Subcutaneous adipose tissue (tissue), 4 donors: ENCODE data around the gene LARP4. TPM values are rescaled to one million over a fixed set of nuclear protein-coding genes. Genes with fewer than 3 reads are reported as not detected.

ENCODE experiments used
- total RNA-seq, 4 donors: library from RNA; depleted of rRNA; stranded (reverse); fragments of >200 nt; gene quantifications; one replicate each; pipeline ENCODE4 v1.1.0, GENCODE V29; 2016
- TF ChIP-seq, protein P1 (sequence below): fragments of 450-650 bp; IDR thresholded peaks from one replicate; pipeline ENCODE4 v1.5.1; 2016; ENCODE audit warnings: low read depth, mild to moderate bottlenecking, control low read depth, antibody characterized with exemption, moderate library complexity

LARP4 gene
- total RNA-seq, 4 donors from 2014 or later: 22.2 to 99.5 (median 35.9) TPM

DNA sequence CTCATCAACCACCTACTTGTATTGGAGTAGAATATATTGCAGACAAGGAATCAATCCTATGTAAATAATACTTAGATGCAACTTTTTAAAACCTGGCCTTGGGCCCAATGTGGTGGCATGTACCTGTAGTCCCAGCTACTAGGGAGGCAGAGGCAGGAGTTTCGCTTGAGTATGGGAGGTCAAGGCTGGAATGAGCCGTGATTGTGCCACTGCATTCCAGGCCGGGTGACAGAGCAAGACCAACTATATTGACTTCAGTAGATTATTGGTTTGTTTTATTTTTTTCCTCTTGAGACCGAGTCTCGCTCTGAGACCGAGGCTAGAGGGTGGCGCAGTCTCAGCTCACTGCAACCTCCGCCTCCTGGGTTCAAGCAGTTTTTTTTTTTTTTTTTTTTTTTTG is 3.6 kb downstream of the LARP4 start:
- TF ChIP-seq, protein P1, sequence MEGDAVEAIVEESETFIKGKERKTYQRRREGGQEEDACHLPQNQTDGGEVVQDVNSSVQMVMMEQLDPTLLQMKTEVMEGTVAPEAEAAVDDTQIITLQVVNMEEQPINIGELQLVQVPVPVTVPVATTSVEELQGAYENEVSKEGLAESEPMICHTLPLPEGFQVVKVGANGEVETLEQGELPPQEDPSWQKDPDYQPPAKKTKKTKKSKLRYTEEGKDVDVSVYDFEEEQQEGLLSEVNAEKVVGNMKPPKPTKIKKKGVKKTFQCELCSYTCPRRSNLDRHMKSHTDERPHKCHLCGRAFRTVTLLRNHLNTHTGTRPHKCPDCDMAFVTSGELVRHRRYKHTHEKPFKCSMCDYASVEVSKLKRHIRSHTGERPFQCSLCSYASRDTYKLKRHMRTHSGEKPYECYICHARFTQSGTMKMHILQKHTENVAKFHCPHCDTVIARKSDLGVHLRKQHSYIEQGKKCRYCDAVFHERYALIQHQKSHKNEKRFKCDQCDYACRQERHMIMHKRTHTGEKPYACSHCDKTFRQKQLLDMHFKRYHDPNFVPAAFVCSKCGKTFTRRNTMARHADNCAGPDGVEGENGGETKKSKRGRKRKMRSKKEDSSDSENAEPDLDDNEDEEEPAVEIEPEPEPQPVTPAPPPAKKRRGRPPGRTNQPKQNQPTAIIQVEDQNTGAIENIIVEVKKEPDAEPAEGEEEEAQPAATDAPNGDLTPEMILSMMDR: no peak

DNA sequence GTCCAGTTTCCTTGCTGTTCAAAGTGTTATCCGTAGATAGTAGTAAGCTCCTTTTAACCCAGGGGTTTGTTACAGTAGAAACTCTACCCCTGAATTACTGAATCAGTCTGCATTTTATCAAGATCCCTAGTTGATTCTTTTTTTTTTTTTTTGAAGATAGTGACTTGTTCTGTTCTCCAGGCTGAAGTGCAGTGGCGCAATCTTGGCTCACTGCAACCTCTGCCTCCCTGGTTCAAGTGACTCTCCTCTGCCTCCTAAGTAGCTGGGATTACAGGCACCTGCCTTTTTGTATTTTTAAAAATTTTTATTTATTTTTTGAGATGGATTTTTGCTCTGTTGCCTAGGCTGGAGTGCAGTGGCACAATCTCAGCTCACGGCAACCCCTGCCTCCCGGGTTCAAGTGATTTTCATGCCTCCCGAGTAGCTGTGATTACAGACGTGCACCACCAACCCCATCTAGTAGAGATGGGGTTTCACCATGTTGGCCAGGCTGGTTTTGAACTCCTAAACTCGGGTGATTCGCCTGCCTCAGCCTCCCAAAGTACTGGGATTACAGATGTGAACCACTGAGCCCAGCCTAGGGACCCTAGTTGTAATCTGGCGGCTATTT is 10.5 kb downstream of the LARP4 start:
- TF ChIP-seq, protein P1: no peak

DNA sequence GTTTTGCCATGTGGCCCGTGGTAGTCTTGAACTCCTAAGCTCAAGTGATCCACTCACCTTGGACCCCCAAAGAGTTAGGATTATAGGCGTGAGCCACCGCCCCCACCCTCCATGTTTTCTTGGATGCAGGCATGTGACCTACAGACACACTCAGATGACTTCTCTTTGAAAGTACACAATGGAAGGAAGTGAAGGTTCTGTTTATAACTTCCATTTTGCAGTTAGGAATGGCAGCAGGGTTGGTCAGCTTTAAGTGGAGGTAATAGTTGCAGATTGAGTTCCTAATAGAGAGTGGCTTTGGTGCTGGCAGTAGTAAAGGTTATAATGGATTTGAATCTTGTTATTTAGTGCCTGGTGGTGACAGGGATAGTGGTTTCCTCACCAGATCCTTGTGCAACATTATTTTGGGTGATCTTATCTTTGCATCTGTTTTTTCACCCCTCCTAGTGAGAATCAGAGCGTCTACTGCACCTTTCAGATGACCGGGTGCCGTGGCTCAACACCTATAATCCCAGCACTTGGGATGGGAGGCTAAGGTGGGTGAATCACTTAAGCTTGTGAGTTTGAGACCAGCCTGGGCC is 15.3 kb downstream of the LARP4 start:
- TF ChIP-seq, protein P1: no peak

DNA sequence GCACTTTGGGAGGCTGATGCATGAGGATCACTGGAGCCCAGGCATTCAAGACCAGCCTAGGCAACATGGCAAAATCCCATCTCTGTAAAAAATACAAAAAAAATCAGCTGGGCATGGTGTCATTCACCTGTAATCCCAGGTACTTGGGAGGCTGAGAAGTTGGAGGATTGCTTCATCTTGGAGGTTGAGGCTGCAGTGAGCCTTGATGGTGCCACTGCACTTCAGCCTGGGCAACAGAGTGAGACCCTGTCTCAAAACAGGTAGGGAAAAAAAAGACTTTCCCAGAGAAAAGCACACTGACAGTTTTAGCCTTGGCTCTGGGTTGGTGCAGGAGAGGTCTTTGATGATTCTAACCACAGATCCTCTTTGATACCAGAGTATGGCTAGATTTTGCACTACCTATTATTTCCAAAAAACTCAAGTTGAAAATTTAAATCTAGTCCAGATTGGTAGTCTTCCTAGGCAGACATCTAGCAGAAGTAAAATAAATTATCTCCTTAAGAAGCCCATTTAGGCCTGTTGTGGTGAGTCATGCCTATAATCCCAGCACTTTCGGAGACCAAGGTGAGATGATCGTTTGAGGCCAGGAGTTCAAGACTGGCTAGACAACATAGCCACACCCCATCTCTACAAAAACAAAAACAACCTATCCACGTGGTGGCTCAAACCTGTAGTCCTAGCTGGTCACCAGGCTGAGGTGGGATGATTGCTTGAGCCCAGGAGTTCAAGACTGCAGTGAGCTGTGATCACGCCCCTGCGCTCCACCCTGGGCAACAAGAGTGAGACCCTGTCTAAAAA is 18.6 kb downstream of the LARP4 start:
- TF ChIP-seq, protein P1: no peak

DNA sequence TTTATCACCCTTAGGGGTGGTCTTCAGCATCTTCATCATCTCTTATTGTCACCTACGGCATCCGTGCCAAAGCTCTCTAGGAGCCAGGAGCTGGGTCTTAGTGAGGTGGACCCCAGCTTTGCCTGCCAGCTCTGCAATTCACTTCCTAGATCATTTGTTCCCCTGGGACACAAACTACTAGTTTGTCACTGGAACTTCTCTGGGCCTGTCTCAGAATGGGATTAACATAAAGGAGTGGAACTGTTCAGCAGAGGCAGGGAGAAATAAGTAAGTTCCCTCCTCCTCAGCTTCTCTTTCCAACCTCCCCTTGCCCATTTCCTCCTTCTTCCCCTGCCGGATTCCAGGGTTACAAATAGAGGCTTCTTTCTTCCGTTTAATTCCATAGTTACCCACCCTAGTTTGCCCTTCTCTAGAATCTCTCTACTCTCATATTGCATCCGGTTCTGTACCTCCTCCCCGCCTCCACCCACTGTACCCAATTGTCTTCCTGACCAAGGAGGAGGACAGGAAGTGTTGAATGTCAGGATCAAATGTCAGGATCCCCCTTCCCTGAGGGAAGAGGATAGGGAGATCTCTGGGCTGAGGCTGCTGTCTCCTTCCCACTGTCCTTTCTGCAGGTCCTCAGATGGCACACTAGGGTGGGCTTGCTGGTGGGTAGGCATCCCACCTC is 25.0 kb downstream of the LARP4 start:
- TF ChIP-seq, protein P1: no peak

DNA sequence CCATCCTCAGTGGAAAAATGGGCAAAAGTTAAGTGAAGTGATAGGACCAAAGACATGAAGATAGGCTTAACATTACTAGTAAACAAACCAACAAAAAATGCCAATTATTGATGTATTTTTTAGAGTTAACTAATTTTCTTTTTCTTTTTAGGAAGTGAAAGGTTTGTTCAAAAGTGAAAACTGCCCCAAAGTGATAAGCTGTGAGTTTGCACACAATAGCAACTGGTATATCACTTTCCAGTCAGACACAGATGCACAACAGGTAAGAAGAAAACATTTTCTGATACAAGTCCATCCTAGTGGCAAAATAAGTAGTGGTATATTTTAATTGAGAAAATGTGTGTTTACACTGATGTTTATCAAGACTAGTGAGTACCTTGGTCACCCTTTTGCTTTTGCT is 39.6 kb downstream of the LARP4 start:
- TF ChIP-seq, protein P1: no peak

DNA sequence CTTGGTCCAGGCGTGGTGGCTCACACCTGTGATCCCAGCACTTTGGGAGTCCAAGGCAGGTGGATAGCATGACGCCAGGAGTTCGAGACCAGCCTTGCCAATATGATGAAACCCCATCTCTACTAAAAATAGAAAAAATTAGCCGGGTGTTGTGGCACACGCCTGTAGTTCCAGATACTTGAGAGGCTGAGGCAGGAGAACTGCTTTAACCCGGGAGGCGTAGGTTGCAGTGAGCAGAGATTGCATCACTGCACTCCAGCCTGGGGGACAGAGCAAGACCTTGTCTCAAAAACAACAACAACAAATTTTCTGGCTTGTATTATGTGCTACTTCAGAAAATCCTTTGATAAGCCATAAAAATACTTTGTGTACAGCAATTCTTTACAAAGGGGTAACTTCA is 41.1 kb downstream of the LARP4 start:
- TF ChIP-seq, protein P1: no peak
